GM23338 (cell line): ENCODE results near the gene TENT5A.

Experiments
- CREB1 ChIP-seq: fragments of 250-450 bp; sonication (Bioruptor Pico); IDR thresholded peaks from 2 replicates; pipeline ENCODE4 v1.5.0; 2020; ENCODE audit warnings: low read depth, mild to moderate bottlenecking, moderate library complexity
- CTCF ChIP-seq, 2 experiments: fragments of 200-600 bp in 1 of 2; sonication (generic) in 1 of 2; conservative IDR thresholded peaks; 2 replicates each; pipeline versions ENCODE4 v1.5.1 to v1.6.1; 2016 to 2017; ENCODE audit warnings: antibody characterized with exemption in 2 of 2, low read depth in 2 of 2, mild to moderate bottlenecking in 2 of 2, moderate library complexity in 1 of 2
- ETS1 ChIP-seq: IDR thresholded peaks from 2 replicates; pipeline ENCODE4 v1.6.1; 2016; ENCODE audit warnings: antibody characterized with exemption
- EZH2 ChIP-seq: fragments of 200-600 bp; sonication (generic); IDR thresholded peaks from one replicate; pipeline ENCODE4 v1.8.0; 2017; ENCODE audit warnings: antibody characterized with exemption, mild to moderate bottlenecking, low read depth; ENCODE audit not compliant: unreplicated experiment
- EZH2phosphoT487 ChIP-seq: fragments of 200-600 bp; sonication (generic); IDR thresholded peaks from one replicate; pipeline ENCODE4 v1.8.1; 2018; ENCODE audit warnings: antibody characterized with exemption; ENCODE audit not compliant: unreplicated experiment
- POLR2AphosphoS5 ChIP-seq: IDR thresholded peaks from 2 replicates; pipeline ENCODE4 v1.6.1; 2016; ENCODE audit warnings: antibody characterized with exemption, low read depth
- REST ChIP-seq: IDR thresholded peaks from one replicate; pipeline ENCODE4 v1.6.1; 2018; ENCODE audit warnings: antibody characterized with exemption; ENCODE audit not compliant: unreplicated experiment
- STAT1 ChIP-seq: IDR thresholded peaks from one replicate; pipeline ENCODE4 v1.6.1; 2016; ENCODE audit warnings: antibody characterized with exemption; ENCODE audit not compliant: unreplicated experiment
- ZNF114 ChIP-seq: fragments of 250-450 bp; sonication (Bioruptor Pico); IDR thresholded peaks from 2 replicates; pipeline ENCODE4 v1.5.0; 2020; ENCODE audit warnings: mild to moderate bottlenecking, moderate library complexity
- ZNF331 ChIP-seq: fragments of 250-450 bp; sonication (Bioruptor Pico); IDR thresholded peaks from 2 replicates; pipeline ENCODE4 v1.5.0; 2020; ENCODE audit warnings: low read depth, mild to moderate bottlenecking, moderate library complexity
- ZNF462 ChIP-seq: fragments of 250-450 bp; sonication (Bioruptor Pico); IDR thresholded peaks from 2 replicates; pipeline ENCODE4 v1.5.0; 2020; ENCODE audit warnings: mild to moderate bottlenecking, moderate library complexity

GRCh38 chr6:81758221-81758620, 5.7 kb upstream of the TENT5A start:
- no peak for TF ChIP-seq CREB1 (CRISPR knock-in tag)
- TF ChIP-seq CTCF (conservative IDR thresholded peaks at IDR 0.05; ENCODE audit: low read depth in 2 of 2) = no peak
- TF ChIP-seq POLR2AphosphoS5 = no peak
- TF ChIP-seq REST = no peak
- TF ChIP-seq ZNF114 (CRISPR knock-in tag) = no peak
- TF ChIP-seq EZH2 = no peak
- TF ChIP-seq ZNF462 (CRISPR knock-in tag) = no peak
- no peak for TF ChIP-seq EZH2phosphoT487
- TF ChIP-seq STAT1 = no peak
- no peak for TF ChIP-seq ZNF331
- TF ChIP-seq ETS1 = no peak
